ENCODE results near the gene GFY.

Gene GFY

DNA sequence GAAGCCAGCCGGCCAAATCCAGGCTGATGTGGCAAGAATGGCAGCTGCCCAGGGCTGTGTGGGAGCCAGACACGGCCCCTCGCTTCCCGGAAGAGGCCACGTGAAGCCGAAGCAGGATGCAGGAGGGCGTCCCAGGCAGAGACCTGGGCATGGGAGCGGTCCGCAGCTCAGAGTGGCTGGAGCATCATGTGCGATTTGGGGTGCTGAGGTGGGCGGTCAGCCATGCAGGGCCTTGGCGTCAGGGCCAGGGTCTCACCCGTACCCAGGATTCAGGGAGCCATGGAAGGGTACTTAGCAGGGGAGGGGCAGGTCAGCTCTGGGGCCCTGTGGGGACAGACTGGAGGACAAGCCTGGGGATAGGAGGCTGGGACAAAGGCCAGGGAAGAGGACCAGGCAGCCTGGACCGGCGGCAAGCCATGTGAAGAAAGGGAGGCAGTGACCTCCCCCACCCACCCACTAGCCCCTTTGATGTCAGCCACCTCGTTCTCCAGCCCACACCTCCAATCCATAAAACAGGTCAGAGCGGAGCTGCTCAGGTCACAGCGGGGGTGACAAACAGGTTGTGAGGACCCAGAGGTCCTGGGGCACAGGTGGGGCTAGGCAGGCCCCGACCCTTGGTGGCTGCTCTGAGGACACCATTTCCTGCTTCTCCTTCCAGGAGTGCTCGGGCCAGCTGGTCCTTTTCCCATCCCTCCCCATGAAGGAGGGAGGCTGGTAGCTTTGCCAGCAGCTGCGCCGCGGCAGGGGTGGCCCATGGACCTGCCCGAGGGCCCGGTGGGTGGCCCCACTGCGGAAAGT is 34.9 kb upstream of the GFY start:
- no peak for DNase-seq (ENCODE audit: low spot score)
- TF ChIP-seq, protein P1, sequence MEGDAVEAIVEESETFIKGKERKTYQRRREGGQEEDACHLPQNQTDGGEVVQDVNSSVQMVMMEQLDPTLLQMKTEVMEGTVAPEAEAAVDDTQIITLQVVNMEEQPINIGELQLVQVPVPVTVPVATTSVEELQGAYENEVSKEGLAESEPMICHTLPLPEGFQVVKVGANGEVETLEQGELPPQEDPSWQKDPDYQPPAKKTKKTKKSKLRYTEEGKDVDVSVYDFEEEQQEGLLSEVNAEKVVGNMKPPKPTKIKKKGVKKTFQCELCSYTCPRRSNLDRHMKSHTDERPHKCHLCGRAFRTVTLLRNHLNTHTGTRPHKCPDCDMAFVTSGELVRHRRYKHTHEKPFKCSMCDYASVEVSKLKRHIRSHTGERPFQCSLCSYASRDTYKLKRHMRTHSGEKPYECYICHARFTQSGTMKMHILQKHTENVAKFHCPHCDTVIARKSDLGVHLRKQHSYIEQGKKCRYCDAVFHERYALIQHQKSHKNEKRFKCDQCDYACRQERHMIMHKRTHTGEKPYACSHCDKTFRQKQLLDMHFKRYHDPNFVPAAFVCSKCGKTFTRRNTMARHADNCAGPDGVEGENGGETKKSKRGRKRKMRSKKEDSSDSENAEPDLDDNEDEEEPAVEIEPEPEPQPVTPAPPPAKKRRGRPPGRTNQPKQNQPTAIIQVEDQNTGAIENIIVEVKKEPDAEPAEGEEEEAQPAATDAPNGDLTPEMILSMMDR (IDR thresholded peaks at IDR 0.05; ENCODE audit: extremely low read depth, insufficient read depth, missing control alignments) = no peak
- in situ Hi-C loops (cut with MboI; ENCODE audit: low pct_unique_long_range_greater_than_20kb, low sequenced_read_pairs, unreplicated experiment) = loop anchor here (5.0 kb wide), 1 partner anchor 47 kb away; no protein-coding TSS in a partner anchor

DNA sequence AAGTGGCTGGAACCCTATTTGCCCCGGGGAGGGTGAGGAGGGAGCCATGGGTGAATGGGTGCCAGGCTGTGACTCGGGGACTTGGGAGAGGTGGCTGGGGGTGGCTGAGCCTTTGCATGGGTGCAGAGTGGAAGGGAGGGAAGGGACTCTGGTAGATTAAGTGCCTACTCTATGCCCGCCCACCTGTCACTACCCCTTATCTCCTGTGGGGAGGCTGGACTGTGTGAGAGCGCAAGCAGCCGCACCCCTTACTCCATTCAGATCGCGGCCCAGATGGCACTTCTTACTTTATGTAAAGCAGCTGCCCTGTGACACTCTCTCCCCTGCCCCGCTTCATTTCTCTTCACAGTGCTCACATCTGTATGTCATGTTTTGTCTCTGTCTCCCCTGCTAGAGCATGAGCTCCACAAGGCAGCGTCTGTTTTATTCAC is 34.2 kb upstream of the GFY start:
- in situ Hi-C loops (cut with MboI; ENCODE audit: low pct_unique_long_range_greater_than_20kb, low sequenced_read_pairs, unreplicated experiment) = loop anchor here (5.0 kb wide), 1 partner anchor 46 kb away; no protein-coding TSS in a partner anchor
- DNase-seq (ENCODE audit: low spot score) = no peak
- TF ChIP-seq, protein P1 (IDR thresholded peaks at IDR 0.05; ENCODE audit: extremely low read depth, insufficient read depth, missing control alignments) = no peak

DNA sequence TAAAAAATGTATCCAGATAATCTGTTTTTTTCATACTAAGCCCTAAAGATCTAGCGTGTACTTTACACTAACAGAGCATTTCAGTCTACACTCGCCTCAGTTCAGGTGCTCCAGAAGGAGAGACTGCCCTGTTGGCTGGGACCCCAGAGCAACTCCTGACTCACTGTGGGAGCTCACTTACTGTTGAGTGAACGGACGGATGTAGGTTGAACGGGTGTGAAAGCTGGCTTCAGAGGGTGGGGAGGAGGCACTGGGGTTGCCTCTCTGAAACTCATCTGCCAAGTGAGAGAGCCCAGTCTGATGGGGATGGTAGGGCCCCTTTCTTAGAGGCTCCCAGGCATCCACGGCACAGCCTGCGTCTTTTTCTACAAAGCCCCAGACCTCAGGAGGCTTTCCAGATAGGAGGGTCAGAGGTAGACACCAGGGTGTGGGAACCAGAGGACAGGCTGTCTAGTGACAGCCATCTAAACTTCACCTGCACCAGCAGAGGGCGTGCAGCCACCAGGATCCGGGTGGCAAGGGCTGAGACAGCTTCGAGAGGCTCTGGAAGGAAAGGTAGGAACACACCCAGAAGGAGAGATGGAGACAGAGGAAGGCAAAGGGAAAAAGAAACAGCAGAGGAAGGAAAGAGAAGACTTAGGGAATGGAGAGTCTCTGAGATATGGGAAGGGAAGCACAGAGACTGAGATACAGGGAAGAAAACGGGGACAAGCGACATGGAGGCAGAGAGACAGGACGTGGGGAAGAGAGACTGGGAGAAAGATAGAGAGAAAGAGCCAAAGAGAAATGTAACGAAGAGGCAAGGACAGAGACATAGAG is 33.4 kb upstream of the GFY start:
- in situ Hi-C loops (cut with MboI; ENCODE audit: low pct_unique_long_range_greater_than_20kb, low sequenced_read_pairs, unreplicated experiment) = loop anchor here (5.0 kb wide), 1 partner anchor 46 kb away; no protein-coding TSS in a partner anchor
- TF ChIP-seq, protein P1 (IDR thresholded peaks at IDR 0.05; ENCODE audit: extremely low read depth, insufficient read depth, missing control alignments) = peak; percentile 96
- peak; percentile 88 for DNase-seq (ENCODE audit: low spot score)

DNA sequence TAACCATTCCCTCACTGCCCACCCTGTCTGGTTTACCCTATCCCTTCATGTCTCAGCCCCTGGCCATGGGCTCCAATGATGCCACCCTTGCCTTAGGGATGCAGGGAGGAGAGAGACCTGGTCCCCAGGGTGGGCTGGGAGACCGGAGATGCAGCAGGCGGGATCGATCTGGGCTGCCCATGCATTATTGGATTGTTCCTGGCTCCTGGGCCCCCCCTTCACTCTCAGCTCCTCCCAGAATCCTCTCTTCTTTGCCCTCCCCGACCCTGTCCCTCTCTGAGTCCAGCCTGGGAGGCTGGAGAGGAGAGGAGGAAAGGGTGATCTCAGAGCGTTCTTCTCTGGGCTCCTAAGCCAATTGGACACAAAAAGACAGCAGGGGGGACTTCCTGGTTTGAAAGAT is 31.3 kb upstream of the GFY start:
- no peak for DNase-seq (ENCODE audit: low spot score)
- TF ChIP-seq, protein P1 (IDR thresholded peaks at IDR 0.05; ENCODE audit: extremely low read depth, insufficient read depth, missing control alignments) = no peak
- in situ Hi-C loops (cut with MboI; ENCODE audit: low pct_unique_long_range_greater_than_20kb, low sequenced_read_pairs, unreplicated experiment) = loop anchor here (5.0 kb wide), 1 partner anchor 43 kb away; no protein-coding TSS in a partner anchor

DNA sequence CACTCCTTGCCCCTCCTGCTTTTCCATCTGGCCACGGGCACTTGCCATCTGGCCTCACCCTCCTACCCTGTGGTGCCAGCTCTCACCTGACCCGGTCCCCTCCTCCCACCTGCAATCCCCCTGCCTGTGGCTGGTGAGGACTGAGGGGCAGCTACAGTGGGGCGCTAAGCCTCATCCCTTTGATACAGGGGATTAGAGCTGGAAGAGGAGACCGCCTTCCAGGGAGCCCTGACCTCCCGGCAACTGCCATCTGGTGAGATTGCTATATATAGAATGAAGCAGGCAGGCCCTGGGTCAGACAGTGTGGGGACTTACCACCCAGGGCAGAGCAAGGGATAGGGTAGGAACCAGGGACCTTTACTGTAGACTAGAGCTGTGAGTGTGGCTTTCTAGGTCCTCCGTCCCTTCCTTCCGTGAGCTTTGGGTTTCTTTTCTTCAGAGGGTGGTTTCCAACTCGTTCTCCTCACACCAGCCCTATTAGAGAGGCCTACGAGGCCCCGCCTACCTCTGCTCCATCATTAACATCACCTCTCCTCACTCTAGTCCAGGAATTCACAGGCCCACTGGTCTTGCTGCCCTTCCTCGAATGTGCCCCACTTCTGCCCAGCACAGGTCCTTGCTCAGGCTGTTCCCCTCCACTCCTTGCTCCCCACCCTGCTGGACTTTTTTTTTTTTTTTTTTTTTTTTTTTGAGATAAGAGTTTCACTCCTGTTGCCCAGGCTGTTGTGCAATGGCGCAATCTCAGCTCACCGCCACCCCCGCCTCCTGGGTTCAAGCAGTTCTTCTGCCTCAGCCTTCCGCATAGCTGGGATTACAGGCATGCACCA is 29.4 kb upstream of the GFY start:
- no peak for DNase-seq (ENCODE audit: low spot score)
- in situ Hi-C loops (cut with MboI; ENCODE audit: low pct_unique_long_range_greater_than_20kb, low sequenced_read_pairs, unreplicated experiment) = no loop called here
- TF ChIP-seq, protein P1 (IDR thresholded peaks at IDR 0.05; ENCODE audit: extremely low read depth, insufficient read depth, missing control alignments) = no peak

Measured in GM13977 (cell line).